Dedifferentiated amniotic fluid mesenchymal stem cell (primary cell): ENCODE data around the gene DIPK1A.

Experiments used
- DNase-seq: peaks from one replicate; pipeline ENCODE4 v3.0.0-alpha.2; 2016; ENCODE audit errors: extremely low spot score

DIPK1A gene

DNA sequence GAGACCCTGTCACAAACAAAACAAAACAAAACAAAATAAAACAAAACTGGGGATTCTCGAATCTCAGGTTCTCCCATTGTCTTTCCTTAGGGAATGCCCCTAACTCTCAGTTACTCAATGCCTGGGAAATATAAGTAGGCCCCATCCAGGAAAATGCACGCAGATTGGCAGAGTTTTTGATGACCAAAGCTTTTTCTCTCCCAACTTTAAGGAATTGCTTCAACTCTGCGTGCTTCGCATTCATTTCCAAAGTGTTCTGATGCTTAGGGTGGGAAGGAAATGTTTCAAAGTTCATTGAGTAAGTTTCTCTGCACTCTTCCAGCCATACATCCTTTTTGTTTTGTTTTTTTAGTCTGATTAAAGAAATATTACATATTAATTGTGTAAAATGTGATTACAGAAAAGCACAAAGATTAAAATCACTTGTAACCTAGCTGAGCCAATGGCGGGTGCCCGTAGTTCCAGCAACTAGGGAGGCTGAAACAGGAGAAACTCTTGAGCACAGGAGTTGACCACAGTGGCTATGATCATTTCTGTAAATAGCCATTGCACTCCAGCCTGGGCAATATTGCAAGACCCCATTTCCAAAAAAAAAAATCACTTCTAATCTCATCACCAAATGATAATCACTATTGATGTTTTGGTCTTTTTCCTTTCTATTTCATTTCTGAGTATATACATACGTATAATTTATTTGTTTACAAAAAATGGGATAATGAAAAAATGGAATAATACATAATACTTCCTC lies 157.9 kb downstream of the DIPK1A start:
- no peak for DNase-seq

DNA sequence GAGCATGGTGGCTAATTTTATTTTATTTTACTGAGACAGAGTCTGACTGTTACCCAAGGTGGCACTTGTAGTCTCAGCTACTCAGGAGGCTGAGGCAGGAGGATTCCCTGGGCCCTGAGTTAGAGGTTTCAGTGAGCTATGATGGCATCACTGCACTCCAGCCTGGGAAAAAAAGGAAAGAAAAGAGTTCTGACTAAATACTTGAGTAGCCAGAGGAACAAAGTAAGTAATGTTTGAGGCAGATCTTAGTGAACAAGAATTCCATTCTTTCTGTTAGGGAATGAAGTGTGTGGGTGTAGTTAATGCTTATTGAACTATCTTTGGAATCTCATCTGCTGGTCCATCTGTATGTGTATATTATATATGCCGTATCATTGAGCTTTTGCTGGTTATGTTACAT lies 163.3 kb downstream of the DIPK1A start:
- peak; percentile 70 for DNase-seq

DNA sequence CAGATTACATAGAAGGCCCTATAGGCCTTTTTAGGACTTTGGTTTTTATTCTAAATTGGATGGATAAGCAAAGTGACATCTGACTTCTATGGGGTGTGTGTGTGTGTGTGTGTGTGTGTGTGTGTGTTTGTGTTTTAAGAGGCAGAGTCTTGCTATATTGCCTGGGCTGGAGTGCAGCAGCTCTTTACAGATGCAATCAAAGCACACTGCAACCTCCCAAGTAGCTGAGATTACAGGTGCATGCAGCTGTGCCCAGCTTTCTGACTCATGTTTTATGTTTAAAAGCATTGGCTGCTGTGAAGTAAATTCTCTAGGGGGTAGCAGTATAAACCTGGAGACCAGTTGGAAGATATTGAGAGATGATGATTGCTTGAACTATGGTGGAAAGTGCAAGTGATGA lies 164.0 kb downstream of the DIPK1A start:
- DNase-seq, result no peak

- peak; percentile 72 for DNase-seq
Measured at GRCh38 chr1:92795166-92795565, 166.1 kb downstream of the DIPK1A start.

DNA sequence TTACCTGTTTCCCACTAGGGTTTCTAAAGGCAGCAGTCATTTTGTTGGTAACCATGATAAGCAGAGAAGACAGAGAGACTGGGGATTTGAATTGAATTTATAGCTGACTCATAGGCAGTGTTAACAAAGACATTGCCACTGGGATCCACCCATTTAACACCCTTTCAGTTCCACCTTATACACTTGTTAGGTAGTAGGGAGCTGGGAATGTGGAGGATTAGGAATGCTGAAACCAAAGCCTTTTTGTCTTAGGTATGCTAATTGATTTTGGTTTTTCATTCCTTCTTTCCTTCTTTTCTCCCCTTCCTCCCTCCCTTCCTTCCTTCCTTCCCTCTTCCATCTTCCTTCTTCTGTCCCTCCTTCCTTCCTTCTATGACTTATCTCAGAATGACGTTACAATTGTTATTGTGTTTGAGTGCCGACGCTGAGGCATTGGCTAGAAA lies 168.9 kb downstream of the DIPK1A start:
- DNase-seq, result no peak
